ENCODE results near the gene SLC25A36. TPM values are rescaled to one million over a fixed set of nuclear protein-coding genes. Genes with fewer than 3 reads are reported as not detected.

SLC25A36 gene
- total RNA-seq, 1 experiment from 2014 or later = 76.5 TPM

DNA sequence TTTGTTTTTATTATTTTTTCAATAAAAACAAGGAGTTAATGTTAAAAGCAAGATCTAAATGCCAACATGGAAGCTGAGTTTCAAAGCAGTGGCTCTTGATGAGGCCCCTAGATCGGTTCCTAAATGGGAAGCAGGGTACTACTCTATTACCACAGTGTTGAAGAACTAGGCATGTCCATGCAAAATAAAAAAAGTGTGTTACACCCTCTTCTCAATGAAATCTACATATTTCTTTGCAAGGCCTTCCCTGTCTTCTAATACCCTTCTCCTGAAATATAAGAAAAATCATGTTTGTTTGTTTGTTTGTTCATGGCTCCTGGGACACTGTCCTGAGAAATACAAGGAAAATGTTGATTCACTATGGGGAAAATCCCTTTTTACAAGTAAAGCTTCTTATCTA lies 12.2 kb upstream of the SLC25A36 start:
- TF ChIP-seq, protein P1, sequence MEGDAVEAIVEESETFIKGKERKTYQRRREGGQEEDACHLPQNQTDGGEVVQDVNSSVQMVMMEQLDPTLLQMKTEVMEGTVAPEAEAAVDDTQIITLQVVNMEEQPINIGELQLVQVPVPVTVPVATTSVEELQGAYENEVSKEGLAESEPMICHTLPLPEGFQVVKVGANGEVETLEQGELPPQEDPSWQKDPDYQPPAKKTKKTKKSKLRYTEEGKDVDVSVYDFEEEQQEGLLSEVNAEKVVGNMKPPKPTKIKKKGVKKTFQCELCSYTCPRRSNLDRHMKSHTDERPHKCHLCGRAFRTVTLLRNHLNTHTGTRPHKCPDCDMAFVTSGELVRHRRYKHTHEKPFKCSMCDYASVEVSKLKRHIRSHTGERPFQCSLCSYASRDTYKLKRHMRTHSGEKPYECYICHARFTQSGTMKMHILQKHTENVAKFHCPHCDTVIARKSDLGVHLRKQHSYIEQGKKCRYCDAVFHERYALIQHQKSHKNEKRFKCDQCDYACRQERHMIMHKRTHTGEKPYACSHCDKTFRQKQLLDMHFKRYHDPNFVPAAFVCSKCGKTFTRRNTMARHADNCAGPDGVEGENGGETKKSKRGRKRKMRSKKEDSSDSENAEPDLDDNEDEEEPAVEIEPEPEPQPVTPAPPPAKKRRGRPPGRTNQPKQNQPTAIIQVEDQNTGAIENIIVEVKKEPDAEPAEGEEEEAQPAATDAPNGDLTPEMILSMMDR (conservative IDR thresholded peaks at IDR 0.05) = no peak
- TF ChIP-seq EZH2 (IDR thresholded peaks at IDR 0.05; ENCODE audit: low read depth) = no peak
- CTCF ChIA-PET = no interaction called here

GRCh38 chr3:140931016-140931454 lies 10.6 kb upstream of the SLC25A36 start:
- ChIA-PET CTCF (no interaction called here), POLR2A (ENCODE audit: unreplicated experiment) (no interaction called here)
- H2AFZ ChIP-seq = no peak overlapping the region
- H3K4me1 ChIP-seq (replicated peaks; ENCODE audit: insufficient read depth) = peaks cover 12% of the 10 kb centered on the region
- no peaks in the 10 kb centered on the region for H3K27me3 ChIP-seq (ENCODE audit: insufficient read depth, low read depth)
- H3K9me3 ChIP-seq (ENCODE audit: insufficient read depth, low read depth) = no peaks in the 10 kb centered on the region
- no peak overlapping the region for H3K4me2 ChIP-seq
- H3K27ac ChIP-seq = no peak overlapping the region
- TF ChIP-seq, protein P1 (conservative IDR thresholded peaks at IDR 0.05) = no peak
- TF ChIP-seq EZH2 (IDR thresholded peaks at IDR 0.05; ENCODE audit: low read depth) = no peak
- H4K20me1 ChIP-seq (ENCODE audit: insufficient read depth) = no peaks in the 10 kb centered on the region
- intact Hi-C loops (cut with micrococcal nuclease; ENCODE audit: unreplicated experiment) = no loop called here
- no peaks in the 10 kb centered on the region for H3K79me2 ChIP-seq (ENCODE audit: low read depth)
- no peak overlapping the region for H3K4me3 ChIP-seq
- no peaks in the 10 kb centered on the region for H3K36me3 ChIP-seq (ENCODE audit: low read depth)
- no TSS peak for BruUV-seq (replicated peaks)
- DNase-seq = no peak
- H3K9me2 ChIP-seq (ENCODE audit: insufficient read depth) = no peaks in the 10 kb centered on the region
- no peaks in the 10 kb centered on the region; the same call in 1 of the 2 replicates for H3F3A ChIP-seq (ENCODE audit: insufficient read depth, low read depth)

More for the DNA sequence above, 12.2 kb upstream of the SLC25A36 start:
- no peak overlapping the region for H3K4me2 ChIP-seq
- H3K4me1 ChIP-seq (replicated peaks; ENCODE audit: insufficient read depth) = peaks cover 12% of the 10 kb centered on the region
- H3K36me3 ChIP-seq (ENCODE audit: low read depth) = no peaks in the 10 kb centered on the region
- no peak overlapping the region for H3K4me3 ChIP-seq
- H3K9me2 ChIP-seq (ENCODE audit: insufficient read depth) = no peaks in the 10 kb centered on the region
- H4K20me1 ChIP-seq (ENCODE audit: insufficient read depth) = no peaks in the 10 kb centered on the region
- no peak overlapping the region for H2AFZ ChIP-seq
- H3K79me2 ChIP-seq (ENCODE audit: low read depth) = no peaks in the 10 kb centered on the region
- POLR2A ChIA-PET (ENCODE audit: unreplicated experiment) = no interaction called here
- DNase-seq = no peak
- intact Hi-C loops (cut with micrococcal nuclease; ENCODE audit: unreplicated experiment) = no loop called here
- H3F3A ChIP-seq (ENCODE audit: insufficient read depth, low read depth) = no peaks in the 10 kb centered on the region; the same call in 1 of the 2 replicates
- no peaks in the 10 kb centered on the region for H3K9me3 ChIP-seq (ENCODE audit: insufficient read depth, low read depth)
- no peaks in the 10 kb centered on the region for H3K27me3 ChIP-seq (ENCODE audit: insufficient read depth, low read depth)
- BruUV-seq (replicated peaks) = no TSS peak
- H3K27ac ChIP-seq = no peak overlapping the region

DNA sequence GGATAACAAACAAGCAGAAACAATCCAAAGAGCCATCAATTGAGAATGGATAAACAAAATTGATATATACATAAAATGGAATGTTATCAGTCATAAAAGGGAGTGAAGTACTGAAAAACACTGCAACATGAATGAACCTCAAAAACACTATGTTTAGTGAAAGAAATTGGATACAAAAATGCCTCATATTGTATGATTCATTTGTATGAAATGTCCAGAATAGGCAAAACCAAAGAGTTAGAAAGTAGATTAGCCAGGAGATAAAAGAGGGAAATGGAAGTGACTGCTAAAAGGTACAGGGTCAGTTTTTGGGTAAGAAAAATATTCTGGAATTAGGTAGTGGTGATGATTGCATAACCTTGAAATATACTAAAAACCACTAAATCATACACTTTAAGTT lies 9.8 kb upstream of the SLC25A36 start:
- no peak overlapping the region for H3K27ac ChIP-seq
- CTCF ChIA-PET = no interaction called here
- no peaks in the 10 kb centered on the region for H3K9me3 ChIP-seq (ENCODE audit: insufficient read depth, low read depth)
- no peaks in the 10 kb centered on the region; the same call in 1 of the 2 replicates for H3F3A ChIP-seq (ENCODE audit: insufficient read depth, low read depth)
- no peaks in the 10 kb centered on the region for H3K27me3 ChIP-seq (ENCODE audit: insufficient read depth, low read depth)
- no peaks in the 10 kb centered on the region for H3K36me3 ChIP-seq (ENCODE audit: low read depth)
- no peak for DNase-seq
- H3K4me1 ChIP-seq (replicated peaks; ENCODE audit: insufficient read depth) = peaks cover 12% of the 10 kb centered on the region
- no peaks in the 10 kb centered on the region for H4K20me1 ChIP-seq (ENCODE audit: insufficient read depth)
- intact Hi-C loops (cut with micrococcal nuclease; ENCODE audit: unreplicated experiment) = no loop called here
- no peak overlapping the region for H3K4me3 ChIP-seq
- no TSS peak for BruUV-seq (replicated peaks)
- no peak overlapping the region for H3K4me2 ChIP-seq
- POLR2A ChIA-PET (ENCODE audit: unreplicated experiment) = no interaction called here
- no peaks in the 10 kb centered on the region for H3K9me2 ChIP-seq (ENCODE audit: insufficient read depth)
- TF ChIP-seq, protein P1 (conservative IDR thresholded peaks at IDR 0.05) = no peak
- TF ChIP-seq EZH2 (IDR thresholded peaks at IDR 0.05; ENCODE audit: low read depth) = no peak
- H3K79me2 ChIP-seq (ENCODE audit: low read depth) = no peaks in the 10 kb centered on the region
- H2AFZ ChIP-seq = no peak overlapping the region

All from PC-9 (cell line).